OCI-LY1 (cell line): ENCODE measurements around the gene OR5AN1.
"Not testable (repeated sequence)": the region's sequence is repeated elsewhere in the genome, so short reads cannot be mapped to it uniquely, and the experiment has no call there.

Source experiments
- EZH2 ChIP-seq: fragments of 200-600 bp; sonication (generic), shearing (Covaris generic); IDR thresholded peaks from 2 replicates; pipeline ENCODE4 v1.8.0; 2017; ENCODE audit warnings: borderline replicate concordance, mixed run types, mild to moderate bottlenecking, antibody characterized with exemption, low read length, moderate library complexity, mixed read lengths
- TF ChIP-seq, protein P1 (sequence below): fragments of 200-600 bp; sonication (generic), shearing (Covaris generic); IDR thresholded peaks from 2 replicates; pipeline ENCODE4 v1.5.1; 2017; ENCODE audit warnings: mild to moderate bottlenecking, antibody characterized with exemption, low read length, moderate library complexity, mixed read lengths

DNA sequence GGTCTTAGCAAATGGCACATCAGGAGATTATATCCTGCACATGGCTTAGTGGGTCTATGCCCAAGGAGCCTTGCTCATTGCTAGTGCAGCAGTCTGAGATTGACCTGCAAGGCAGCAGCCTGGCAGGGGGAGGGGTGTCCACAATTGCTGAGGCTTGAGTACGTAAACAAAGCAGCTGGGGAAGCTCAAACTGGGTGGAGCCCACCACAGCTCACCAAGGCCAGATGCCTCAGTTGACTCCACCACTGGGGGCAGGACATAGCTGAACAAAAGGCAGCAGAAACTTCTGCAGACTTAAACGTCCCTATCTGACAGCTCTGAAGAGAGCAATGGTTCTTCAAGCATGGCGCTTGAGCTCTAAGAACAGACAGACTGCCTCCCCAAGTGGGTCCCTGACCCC lies 13.6 kb downstream of the OR5AN1 start:
- TF ChIP-seq EZH2: not testable (repeated sequence)
- TF ChIP-seq, protein P1, sequence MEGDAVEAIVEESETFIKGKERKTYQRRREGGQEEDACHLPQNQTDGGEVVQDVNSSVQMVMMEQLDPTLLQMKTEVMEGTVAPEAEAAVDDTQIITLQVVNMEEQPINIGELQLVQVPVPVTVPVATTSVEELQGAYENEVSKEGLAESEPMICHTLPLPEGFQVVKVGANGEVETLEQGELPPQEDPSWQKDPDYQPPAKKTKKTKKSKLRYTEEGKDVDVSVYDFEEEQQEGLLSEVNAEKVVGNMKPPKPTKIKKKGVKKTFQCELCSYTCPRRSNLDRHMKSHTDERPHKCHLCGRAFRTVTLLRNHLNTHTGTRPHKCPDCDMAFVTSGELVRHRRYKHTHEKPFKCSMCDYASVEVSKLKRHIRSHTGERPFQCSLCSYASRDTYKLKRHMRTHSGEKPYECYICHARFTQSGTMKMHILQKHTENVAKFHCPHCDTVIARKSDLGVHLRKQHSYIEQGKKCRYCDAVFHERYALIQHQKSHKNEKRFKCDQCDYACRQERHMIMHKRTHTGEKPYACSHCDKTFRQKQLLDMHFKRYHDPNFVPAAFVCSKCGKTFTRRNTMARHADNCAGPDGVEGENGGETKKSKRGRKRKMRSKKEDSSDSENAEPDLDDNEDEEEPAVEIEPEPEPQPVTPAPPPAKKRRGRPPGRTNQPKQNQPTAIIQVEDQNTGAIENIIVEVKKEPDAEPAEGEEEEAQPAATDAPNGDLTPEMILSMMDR: not testable (repeated sequence)
